Caco-2 (cell line): Measurements from ENCODE around the gene PTCHD1. TPM values are rescaled to one million over a fixed set of nuclear protein-coding genes. Genes with fewer than 3 reads are reported as not detected.
A peak's percentile ranks its signal among the peaks of the same experiment; 100 is the strongest.

Experiments used
- BruUV-seq: library from RNA; stranded (reverse); fragments of 400-500 nt; replicated peaks from 2 replicates; lab custom pipeline; 2021; lab: Mats Ljungman, UMichigan
- CTCF ChIA-PET: fragments of 300-600 bp; sonication (Branson Sonifier 250); formaldehyde crosslinking; loops from one replicate; lab custom pipeline; 2022; ENCODE audit warnings: antibody characterized with exemption; lab: Charles Lee
- POLR2A ChIA-PET: fragments of 300-600 bp; sonication (Branson Sonifier 250); formaldehyde crosslinking; loops from one replicate; lab custom pipeline; 2022; ENCODE audit warnings: antibody characterized with exemption; lab: Charles Lee
- DNase-seq, 2 experiments: peaks; one replicate each; pipeline versions ENCODE4 v3.0.0 to v3.0.0-alpha.2; 2020 to 2022
- H3K27me3 ChIP-seq: replicated peaks from 2 replicates; pipeline ENCODE4 v1.6.0; 2011; ENCODE audit warnings: low read length; ENCODE audit not compliant: control insufficient read depth, insufficient read depth
- H3K36me3 ChIP-seq: 2 replicates; pipeline ENCODE4 v1.5.1; 2011; ENCODE audit warnings: low read length; ENCODE audit not compliant: control insufficient read depth, insufficient read depth
- H3K4me1 ChIP-seq: fragments of 250-450 bp; sonication (Bioruptor Pico); 2 replicates; pipeline ENCODE4 v1.5.1; 2020; ENCODE audit warnings: mild to moderate bottlenecking
- H3K4me3 ChIP-seq: 2 replicates; pipeline ENCODE4 v1.5.1; 2011; ENCODE audit warnings: low read depth, mild to moderate bottlenecking, control low read depth, low read length
- H3K9me3 ChIP-seq: fragments of 250-450 bp; sonication (Bioruptor Pico); 2 replicates; pipeline ENCODE4 v1.5.1; 2020; ENCODE audit warnings: mild to moderate bottlenecking, moderate library complexity
- H3K27ac Mint-ChIP-seq: one replicate; pipeline ENCODE4 v1.8.0; 2022; ENCODE audit warnings: mixed read lengths; ENCODE audit not compliant: unreplicated experiment
- H3K27me3 Mint-ChIP-seq: one replicate; pipeline ENCODE4 v1.8.0; 2022; ENCODE audit warnings: mixed read lengths; ENCODE audit not compliant: insufficient read depth, unreplicated experiment
- H3K36me3 Mint-ChIP-seq: one replicate; pipeline ENCODE4 v1.8.0; 2022; ENCODE audit warnings: mild to moderate bottlenecking, mixed read lengths; ENCODE audit not compliant: insufficient read depth, unreplicated experiment
- H3K4me1 Mint-ChIP-seq: one replicate; pipeline ENCODE4 v1.8.0; 2022; ENCODE audit warnings: low read depth, mixed read lengths; ENCODE audit not compliant: unreplicated experiment
- H3K4me3 Mint-ChIP-seq: one replicate; pipeline ENCODE4 v1.8.0; 2022; ENCODE audit warnings: mild to moderate bottlenecking, moderate library complexity, mixed read lengths; ENCODE audit not compliant: unreplicated experiment
- H3K9me3 Mint-ChIP-seq: one replicate; pipeline ENCODE4 v1.8.0; 2022; ENCODE audit warnings: mixed read lengths; ENCODE audit not compliant: unreplicated experiment
- CTCF ChIP-seq, 2 experiments: fragments of 200-600 bp in 1 of 2; IDR thresholded peaks; 1 replicate in 1 of 2; 2 replicates in 1 of 2; pipeline versions ENCODE4 v1.5.1 to v1.8.0; 2011 to 2022; ENCODE audit warnings: antibody characterized with exemption in 1 of 2, control low read depth in 1 of 2, inconsistent platforms in 1 of 2, low read depth in 1 of 2, low read length in 1 of 2, mild to moderate bottlenecking in 1 of 2, moderate library complexity in 1 of 2; ENCODE audit not compliant: insufficient read depth in 1 of 2, severe bottlenecking in 1 of 2, unreplicated experiment in 1 of 2
- intact Hi-C: fragments of 100-400 bp; cut with micrococcal nuclease; formaldehyde crosslinking; loops from one replicate; pipeline ENCODE4 v1.10.0; 2022; ENCODE audit not compliant: unreplicated experiment
- total RNA-seq: library from RNA; stranded (reverse); gene quantifications from 2 replicates; pipeline ENCODE4 v1.2.3, GENCODE V29; 2022

The PTCHD1 gene
- total RNA-seq, 1 experiment from 2014 or later = not detected

- H3K27me3 Mint-ChIP-seq = peaks cover 19% of the 10 kb centered on the region
- no peak for TF ChIP-seq CTCF (IDR thresholded peaks at IDR 0.05; ENCODE audit: insufficient read depth in 1 of 2, low read depth in 1 of 2, low read length in 1 of 2, severe bottlenecking in 1 of 2, unreplicated experiment in 1 of 2)
- H3K4me1 ChIP-seq = no peaks in the 10 kb centered on the region
- H3K4me3 ChIP-seq = no peak overlapping the region
- H3K36me3 Mint-ChIP-seq = no peaks in the 10 kb centered on the region
- intact Hi-C loops = no loop called here
- ChIA-PET CTCF (no interaction called here), POLR2A (no interaction called here)
- H3K27me3 ChIP-seq = no peaks in the 10 kb centered on the region
- H3K9me3 Mint-ChIP-seq = no peaks in the 10 kb centered on the region
- H3K4me3 Mint-ChIP-seq = no peak overlapping the region
- H3K9me3 ChIP-seq = no peaks in the 10 kb centered on the region
- H3K27ac Mint-ChIP-seq = no peak overlapping the region
- no TSS peak for BruUV-seq
- no peak for DNase-seq
- no peaks in the 10 kb centered on the region for H3K36me3 ChIP-seq
- H3K4me1 Mint-ChIP-seq = no peaks in the 10 kb centered on the region
Measured at GRCh38 chrX:23338334-23338733, 3.7 kb downstream of the PTCHD1 start.

- intact Hi-C loops = no loop called here
- Mint-ChIP-seq H3K27me3 (peaks cover 10% of the 10 kb centered on the region), H3K4me3 (no peak overlapping the region), H3K4me1 (no peaks in the 10 kb centered on the region), H3K9me3 (no peaks in the 10 kb centered on the region), H3K27ac (no peak overlapping the region), H3K36me3 (no peaks in the 10 kb centered on the region)
- H3K9me3 ChIP-seq = no peaks in the 10 kb centered on the region
- H3K36me3 ChIP-seq = no peaks in the 10 kb centered on the region
- H3K4me1 ChIP-seq = peaks cover 3% of the 10 kb centered on the region; the same call in 1 of the 2 replicates
- DNase-seq = no peak
- POLR2A ChIA-PET = no interaction called here
- H3K27me3 ChIP-seq = no peaks in the 10 kb centered on the region
- no peak for TF ChIP-seq CTCF (IDR thresholded peaks at IDR 0.05; ENCODE audit: insufficient read depth in 1 of 2, low read depth in 1 of 2, low read length in 1 of 2, severe bottlenecking in 1 of 2, unreplicated experiment in 1 of 2)
- BruUV-seq = no TSS peak
- CTCF ChIA-PET = no interaction called here
- H3K4me3 ChIP-seq = no peak overlapping the region
Measured at GRCh38 chrX:23341452-23341851, 6.8 kb downstream of the PTCHD1 start.

- intact Hi-C loops = no loop called here
- Mint-ChIP-seq H3K36me3 (no peaks in the 10 kb centered on the region), H3K27me3 (peaks cover 25% of the 10 kb centered on the region), H3K27ac (no peak overlapping the region), H3K4me3 (no peak overlapping the region), H3K4me1 (no peaks in the 10 kb centered on the region), H3K9me3 (no peaks in the 10 kb centered on the region)
- Histone ChIP-seq H3K27me3 (no peaks in the 10 kb centered on the region), H3K9me3 (no peaks in the 10 kb centered on the region), H3K4me3 (no peak overlapping the region), H3K4me1 (peaks cover 3% of the 10 kb centered on the region; the same call in 1 of the 2 replicates), H3K36me3 (no peaks in the 10 kb centered on the region)
- CTCF ChIA-PET = no interaction called here
- POLR2A ChIA-PET = no interaction called here
- BruUV-seq = no TSS peak
- no peak for TF ChIP-seq CTCF (IDR thresholded peaks at IDR 0.05; ENCODE audit: insufficient read depth in 1 of 2, low read depth in 1 of 2, low read length in 1 of 2, severe bottlenecking in 1 of 2, unreplicated experiment in 1 of 2)
- peak in 1 of 2 experiments; percentile 10 for DNase-seq
Measured at GRCh38 chrX:23344238-23344903, 9.7 kb downstream of the PTCHD1 start.
